GM12878 (cell line): ENCODE measurements around the gene COPZ1. TPM values are rescaled to one million over a fixed set of nuclear protein-coding genes. Genes with fewer than 3 reads are reported as not detected.

Source experiments
- ATF3 ChIP-seq: IDR thresholded peaks from 2 replicates; pipeline ENCODE4 v1.6.1; 2011; ENCODE audit warnings: low read depth, mild to moderate bottlenecking, low read length, moderate library complexity, borderline replicate concordance; ENCODE audit errors: extremely low read depth
- BMI1 ChIP-seq: fragments of 450-650 bp; IDR thresholded peaks from 2 replicates; pipeline ENCODE4 v1.6.1; 2016; ENCODE audit warnings: mild to moderate bottlenecking, moderate library complexity, borderline replicate concordance
- CHD2 ChIP-seq: IDR thresholded peaks from 2 replicates; pipeline ENCODE4 v1.6.1; 2011; ENCODE audit warnings: low read depth, low read length, improper control_type of control experiment, borderline replicate concordance
- CHD4 ChIP-seq: fragments of 200-600 bp; sonication (generic); IDR thresholded peaks from 2 replicates; pipeline ENCODE4 v1.6.1; 2016; ENCODE audit warnings: mild to moderate bottlenecking
- CREB1 ChIP-seq: IDR thresholded peaks from 2 replicates; pipeline ENCODE4 v1.6.1; 2012; ENCODE audit warnings: low read depth, mild to moderate bottlenecking, inconsistent platforms
- EGR1 ChIP-seq, 2 experiments: IDR thresholded peaks; 1 replicate in 1 of 2; 2 replicates in 1 of 2; pipeline ENCODE4 v1.6.1; 2011 to 2012; ENCODE audit warnings: low read depth in 2 of 2, low read length in 2 of 2, borderline replicate concordance in 1 of 2, mild to moderate bottlenecking in 1 of 2, moderate library complexity in 1 of 2
- HDAC6 ChIP-seq: fragments of 200-600 bp; sonication (generic); IDR thresholded peaks from one replicate; pipeline ENCODE4 v1.8.0; 2017; ENCODE audit warnings: antibody characterized with exemption; ENCODE audit not compliant: unreplicated experiment
- JUNB ChIP-seq: IDR thresholded peaks from 2 replicates; pipeline ENCODE4 v1.6.1; 2016; ENCODE audit warnings: antibody characterized with exemption, mild to moderate bottlenecking
- JUND ChIP-seq: IDR thresholded peaks from 2 replicates; pipeline ENCODE4 v1.6.1; 2012; ENCODE audit warnings: low read depth, mild to moderate bottlenecking, low read length, improper control_type of control experiment, moderate library complexity
- KAT2A ChIP-seq: conservative IDR thresholded peaks from 2 replicates; pipeline ENCODE4 v1.6.1; 2011; ENCODE audit warnings: low read depth, low read length; ENCODE audit not compliant: control insufficient read depth
- KDM1A ChIP-seq: fragments of 200-600 bp; sonication (generic); IDR thresholded peaks from 2 replicates; pipeline ENCODE4 v1.6.1; 2016; ENCODE audit warnings: borderline replicate concordance
- MEF2A ChIP-seq: IDR thresholded peaks from 2 replicates; pipeline ENCODE4 v1.6.1; 2011; ENCODE audit warnings: low read depth, mild to moderate bottlenecking, low read length, moderate library complexity; ENCODE audit not compliant: insufficient read depth
- MEF2B ChIP-seq: fragments of 450-650 bp; IDR thresholded peaks from 2 replicates; pipeline ENCODE4 v1.6.1; 2018; ENCODE audit warnings: mild to moderate bottlenecking, moderate library complexity; ENCODE audit not compliant: partially characterized antibody, poor library complexity, severe bottlenecking
- MTA2 ChIP-seq: fragments of 450-650 bp; IDR thresholded peaks from 2 replicates; pipeline ENCODE4 v1.6.1; 2016; ENCODE audit warnings: low read depth, mild to moderate bottlenecking, moderate library complexity
- MYB ChIP-seq: fragments of 150-350 bp; IDR thresholded peaks from 2 replicates; pipeline ENCODE4 v1.6.1; 2014; ENCODE audit warnings: mild to moderate bottlenecking, low read depth, low read length, borderline replicate concordance
- PAX8 ChIP-seq: fragments of 450-650 bp; IDR thresholded peaks from 2 replicates; pipeline ENCODE4 v1.6.1; 2017; ENCODE audit warnings: mild to moderate bottlenecking, moderate library complexity
- POLR2AphosphoS5 ChIP-seq: IDR thresholded peaks from 2 replicates; pipeline ENCODE4 v1.6.1; 2011; ENCODE audit warnings: mild to moderate bottlenecking, low read length, inconsistent platforms
- RBBP5 ChIP-seq: fragments of 200-600 bp; sonication (generic); conservative IDR thresholded peaks from 2 replicates; pipeline ENCODE4 v1.6.1; 2016
- RFX5 ChIP-seq: IDR thresholded peaks from 2 replicates; pipeline ENCODE4 v1.6.1; 2011; ENCODE audit warnings: low read depth, low read length, improper control_type of control experiment
- RUNX3 ChIP-seq: IDR thresholded peaks from 2 replicates; pipeline ENCODE4 v1.6.1; 2012; ENCODE audit warnings: low read length, inconsistent platforms
- SIX5 ChIP-seq: IDR thresholded peaks from 2 replicates; pipeline ENCODE4 v1.6.1; 2011; ENCODE audit warnings: mild to moderate bottlenecking, low read depth, low read length, moderate library complexity; ENCODE audit not compliant: severe bottlenecking
- SMARCA5 ChIP-seq: fragments of 450-650 bp; IDR thresholded peaks from 2 replicates; pipeline ENCODE4 v1.6.1; 2017; ENCODE audit warnings: mild to moderate bottlenecking
- SREBF1 ChIP-seq: IDR thresholded peaks from 2 replicates; pipeline ENCODE4 v1.6.1; 2012; ENCODE audit warnings: mild to moderate bottlenecking, low read length
- SREBF2 ChIP-seq: IDR thresholded peaks from 2 replicates; pipeline ENCODE4 v1.6.1; 2012; ENCODE audit warnings: mild to moderate bottlenecking, low read length
- STAT1 ChIP-seq: fragments of 450-650 bp; conservative IDR thresholded peaks from 2 replicates; pipeline ENCODE4 v1.6.1; 2014; ENCODE audit warnings: antibody characterized with exemption, mild to moderate bottlenecking
- SUZ12 ChIP-seq: fragments of 200-600 bp; sonication (generic); IDR thresholded peaks from one replicate; pipeline ENCODE4 v1.6.1; 2018; ENCODE audit warnings: antibody characterized with exemption, mild to moderate bottlenecking; ENCODE audit not compliant: unreplicated experiment
- ZNF622 ChIP-seq: fragments of 450-650 bp; IDR thresholded peaks from 2 replicates; pipeline ENCODE4 v1.6.1; 2017; ENCODE audit warnings: mild to moderate bottlenecking, inconsistent platforms
- polyA plus RNA-seq, 11 experiments: library from polyadenylated mRNA; depleted of rRNA in 4 of 11; unstranded in 6 of 11; stranded (reverse) in 5 of 11; fragments of >200 nt; fragmentation: Nextera tagmentation in 4 of 11; fragmentation: Illumina TruSeq in 1 of 11; extraction: Ambion mirVana in 4 of 11; extraction: Trizol in 1 of 11; gene quantifications; 1 replicate in 1 of 11; 2 replicates in 10 of 11; pipeline versions ENCODE4 v1.2.1 to v1.2.3, GENCODE V29; 2011 to 2016; ENCODE audit warnings: inconsistent platforms in 2 of 11, missing spikeins in 2 of 11, low read depth in 1 of 11
- total RNA-seq, 4 experiments: library from RNA; depleted of rRNA in 3 of 4; stranded (reverse); fragments of >200 nt in 3 of 4; fragmentation: Illumina TruSeq in 1 of 4; extraction: Trizol in 1 of 4; gene quantifications; 2 replicates each; pipeline versions ENCODE4 v1.2.1 to v1.2.3, GENCODE V29; 2013 to 2021
- TF ChIP-seq, protein P1 (sequence below): fragments of 450-650 bp; IDR thresholded peaks from 2 replicates; pipeline ENCODE4 v1.6.1; 2017; ENCODE audit warnings: mild to moderate bottlenecking, low read depth, inconsistent platforms; ENCODE audit not compliant: poor library complexity, severe bottlenecking
- TF ChIP-seq, protein P2 (sequence below): fragments of 450-650 bp; IDR thresholded peaks from 2 replicates; pipeline ENCODE4 v1.6.1; 2016; ENCODE audit warnings: mild to moderate bottlenecking

COPZ1 gene
- total and polyA plus RNA-seq, 10 of the 15 experiments (the other 5 are each of a cell fraction or from before 2014, with no cell fraction given): 112 to 378 (median 184) TPM

- TF ChIP-seq, protein P1, sequence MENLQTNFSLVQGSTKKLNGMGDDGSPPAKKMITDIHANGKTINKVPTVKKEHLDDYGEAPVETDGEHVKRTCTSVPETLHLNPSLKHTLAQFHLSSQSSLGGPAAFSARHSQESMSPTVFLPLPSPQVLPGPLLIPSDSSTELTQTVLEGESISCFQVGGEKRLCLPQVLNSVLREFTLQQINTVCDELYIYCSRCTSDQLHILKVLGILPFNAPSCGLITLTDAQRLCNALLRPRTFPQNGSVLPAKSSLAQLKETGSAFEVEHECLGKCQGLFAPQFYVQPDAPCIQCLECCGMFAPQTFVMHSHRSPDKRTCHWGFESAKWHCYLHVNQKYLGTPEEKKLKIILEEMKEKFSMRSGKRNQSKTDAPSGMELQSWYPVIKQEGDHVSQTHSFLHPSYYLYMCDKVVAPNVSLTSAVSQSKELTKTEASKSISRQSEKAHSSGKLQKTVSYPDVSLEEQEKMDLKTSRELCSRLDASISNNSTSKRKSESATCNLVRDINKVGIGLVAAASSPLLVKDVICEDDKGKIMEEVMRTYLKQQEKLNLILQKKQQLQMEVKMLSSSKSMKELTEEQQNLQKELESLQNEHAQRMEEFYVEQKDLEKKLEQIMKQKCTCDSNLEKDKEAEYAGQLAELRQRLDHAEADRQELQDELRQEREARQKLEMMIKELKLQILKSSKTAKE: no peak
- TF ChIP-seq EGR1 (IDR thresholded peaks at IDR 0.05; ENCODE audit: borderline replicate concordance in 1 of 2, low read depth in 2 of 2, low read length in 2 of 2): 0 out of 3 replicates have a peak, but pooled peaks of 1 of the 2 experiments have one; percentile 3
- TF ChIP-seq ATF3: no peak
- no peak for TF ChIP-seq MYB
- TF ChIP-seq HDAC6: peak; percentile 73
- 0 out of 2 replicates have a peak, but pooled peaks have one; percentile 36 for TF ChIP-seq STAT1
- no peak for TF ChIP-seq KDM1A
- TF ChIP-seq RUNX3: no peak
- TF ChIP-seq BMI1: no peak
- TF ChIP-seq CREB1: peak; percentile 97
- no peak for TF ChIP-seq KAT2A
- no peak for TF ChIP-seq SREBF1
- TF ChIP-seq, protein P2, sequence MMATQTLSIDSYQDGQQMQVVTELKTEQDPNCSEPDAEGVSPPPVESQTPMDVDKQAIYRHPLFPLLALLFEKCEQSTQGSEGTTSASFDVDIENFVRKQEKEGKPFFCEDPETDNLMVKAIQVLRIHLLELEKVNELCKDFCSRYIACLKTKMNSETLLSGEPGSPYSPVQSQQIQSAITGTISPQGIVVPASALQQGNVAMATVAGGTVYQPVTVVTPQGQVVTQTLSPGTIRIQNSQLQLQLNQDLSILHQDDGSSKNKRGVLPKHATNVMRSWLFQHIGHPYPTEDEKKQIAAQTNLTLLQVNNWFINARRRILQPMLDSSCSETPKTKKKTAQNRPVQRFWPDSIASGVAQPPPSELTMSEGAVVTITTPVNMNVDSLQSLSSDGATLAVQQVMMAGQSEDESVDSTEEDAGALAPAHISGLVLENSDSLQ: peak; percentile 99
- peak; percentile 90 for TF ChIP-seq RFX5
- no peak for TF ChIP-seq SUZ12
- TF ChIP-seq MEF2A: no peak
- TF ChIP-seq RBBP5: no peak
- no peak for TF ChIP-seq ZNF622
- no peak for TF ChIP-seq JUNB
- TF ChIP-seq SMARCA5: peak; percentile 48
- TF ChIP-seq POLR2AphosphoS5: peak; percentile 100
- TF ChIP-seq SREBF2: no peak
- no peak for TF ChIP-seq JUND
- no peak for TF ChIP-seq MTA2
- TF ChIP-seq CHD4: no peak
- TF ChIP-seq PAX8: peak; percentile 96
- peak; percentile 96 for TF ChIP-seq CHD2
- TF ChIP-seq MEF2B: no peak
- no peak for TF ChIP-seq SIX5
Measured at GRCh38 chr12:54280468-54281260, 44.3 kb upstream of the COPZ1 start, which contains the start of gene HNRNPA1 (continued).
